Thymus (tissue), 11 donors: ENCODE data around the gene LHFPL6. TPM values are rescaled to one million over a fixed set of nuclear protein-coding genes. Genes with fewer than 3 reads are reported as not detected.

ENCODE experiments used
- DNase-seq, 9 donors: peaks; one replicate each; pipeline ENCODE4 v3.0.0-alpha.2; 2013; ENCODE audit warnings: low spot score in 9 of 9, low read depth in 6 of 9, missing footprints in 1 of 9
- H3K27ac ChIP-seq, 2 donors: one replicate each; pipeline ENCODE4 v1.5.1; 2013; ENCODE audit warnings: control low read depth in 1 of 2, low read depth in 1 of 2, low read length in 1 of 2, mild to moderate bottlenecking in 1 of 2, moderate library complexity in 1 of 2
- H3K27me3 ChIP-seq, 2 donors: one replicate each; pipeline ENCODE4 v1.5.1; 2013; ENCODE audit warnings: low read length in 1 of 2; ENCODE audit not compliant: control insufficient read depth in 2 of 2, insufficient read depth in 1 of 2
- H3K36me3 ChIP-seq, 2 donors: one replicate each; pipeline ENCODE4 v1.5.1; 2013; ENCODE audit warnings: low read length in 1 of 2, mild to moderate bottlenecking in 1 of 2, moderate library complexity in 1 of 2; ENCODE audit not compliant: control insufficient read depth in 2 of 2, insufficient read depth in 2 of 2
- H3K4me1 ChIP-seq, 2 donors: one replicate each; pipeline ENCODE4 v1.5.1; 2013; ENCODE audit warnings: low read length in 2 of 2; ENCODE audit not compliant: control insufficient read depth in 2 of 2, insufficient read depth in 2 of 2
- H3K4me3 ChIP-seq, 2 donors: one replicate each; pipeline ENCODE4 v1.5.1; 2013; ENCODE audit warnings: low read length in 2 of 2, control low read depth in 1 of 2, mild to moderate bottlenecking in 1 of 2
- H3K9me3 ChIP-seq, 2 donors: one replicate each; pipeline ENCODE4 v1.5.1; 2013; ENCODE audit warnings: low read length in 1 of 2, mild to moderate bottlenecking in 1 of 2; ENCODE audit not compliant: control insufficient read depth in 2 of 2, insufficient read depth in 1 of 2
- WGBS: extraction: QIAGEN DNeasy Blood & Tissue Kit; methylation state at CpG from one replicate; pipeline ENCODE4 v1.1.7; 2013; 5-methylcytosine and 5-hydroxymethylcytosine counted together
- polyA plus RNA-seq: library from polyadenylated mRNA; stranded (reverse); fragments of 200-250 nt; gene quantifications from one replicate; pipeline ENCODE4 v1.2.3, GENCODE V29; 2013
- total RNA-seq: library from RNA; stranded (reverse); fragments of 120-200 nt; gene quantifications from one replicate; pipeline ENCODE4 v1.2.4, GENCODE V29; 2013
- donor health status: healthy.

The LHFPL6 gene
- total and polyA plus RNA-seq, 2 donors: 9.1 to 14.9 TPM

DNA sequence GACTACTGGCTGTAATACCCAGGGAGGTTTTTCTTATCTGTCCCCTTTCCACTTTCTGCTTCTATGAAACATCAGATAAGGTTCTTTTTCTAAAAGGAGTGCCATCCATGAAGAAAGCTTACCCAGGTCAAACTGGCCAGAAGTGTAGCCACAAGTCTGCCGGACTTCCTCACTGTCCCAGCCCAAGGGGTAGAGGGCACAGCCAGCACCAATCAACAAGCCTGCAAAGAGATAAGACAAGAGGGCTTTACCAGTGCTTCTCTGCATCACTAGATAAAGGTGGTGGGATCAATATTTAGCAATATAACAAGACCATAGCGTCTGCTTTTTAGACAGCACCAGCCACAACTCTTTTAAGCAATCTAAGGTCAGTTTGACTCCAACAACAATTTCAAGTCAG is 224.7 kb downstream of the LHFPL6 start:
- Histone ChIP-seq H3K4me1 (no peaks in the 10 kb centered on the region), H3K36me3 (no peaks in the 10 kb centered on the region), H3K27me3 (no peaks in the 10 kb centered on the region), H3K27ac (no peak overlapping the region), H3K4me3 (no peak overlapping the region), H3K9me3 (no peaks in the 10 kb centered on the region)
- 88% methylated on average over 2 of the region's 2 CpGs for WGBS
- DNase-seq: no peak

GRCh38 chr13:39377699-39378098 is 225.3 kb downstream of the LHFPL6 start:
- H3K4me1 ChIP-seq: no peaks in the 10 kb centered on the region
- no peak for DNase-seq
- H3K36me3 ChIP-seq: no peaks in the 10 kb centered on the region
- H3K27ac ChIP-seq: no peak overlapping the region
- no peaks in the 10 kb centered on the region for H3K27me3 ChIP-seq
- no peaks in the 10 kb centered on the region for H3K9me3 ChIP-seq
- no peak overlapping the region for H3K4me3 ChIP-seq
- WGBS: 92% methylated on average over 1 of the region's 1 CpG

DNA sequence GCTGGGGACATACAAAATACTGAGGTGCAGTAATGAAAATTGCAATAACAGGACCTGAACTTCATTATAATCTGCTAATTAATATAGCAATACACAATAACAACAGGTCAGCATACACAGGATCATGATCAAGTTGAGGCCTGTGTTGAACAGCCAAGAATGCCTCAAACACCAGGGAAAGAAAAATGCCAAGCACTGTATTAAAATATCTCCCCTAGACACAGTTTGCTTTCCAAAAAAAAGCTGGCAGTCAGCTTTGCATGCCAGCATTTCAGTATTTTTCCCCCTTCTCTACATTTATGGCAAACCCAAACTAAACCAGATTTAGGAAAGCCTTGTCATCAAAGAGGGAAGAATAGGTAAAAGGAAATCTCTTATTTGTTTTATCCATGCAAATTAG is 226.9 kb downstream of the LHFPL6 start:
- Histone ChIP-seq H3K4me3 (no peak overlapping the region), H3K27me3 (no peaks in the 10 kb centered on the region), H3K9me3 (no peaks in the 10 kb centered on the region), H3K27ac (no peak overlapping the region), H3K36me3 (no peaks in the 10 kb centered on the region), H3K4me1 (no peaks in the 10 kb centered on the region)
- DNase-seq: no peak

GRCh38 chr13:39375601-39376000 is 227.4 kb downstream of the LHFPL6 start:
- Histone ChIP-seq H3K36me3 (no peaks in the 10 kb centered on the region), H3K27ac (no peak overlapping the region), H3K9me3 (no peaks in the 10 kb centered on the region), H3K27me3 (no peaks in the 10 kb centered on the region), H3K4me3 (no peak overlapping the region), H3K4me1 (no peaks in the 10 kb centered on the region)
- WGBS: 98% methylated on average over 3 of the region's 3 CpGs
- DNase-seq: no peak

GRCh38 chr13:39374741-39375189 is 228.2 kb downstream of the LHFPL6 start:
- Histone ChIP-seq H3K9me3 (no peaks in the 10 kb centered on the region), H3K27ac (no peak overlapping the region), H3K4me1 (no peaks in the 10 kb centered on the region), H3K36me3 (no peaks in the 10 kb centered on the region), H3K4me3 (no peak overlapping the region), H3K27me3 (no peaks in the 10 kb centered on the region)
- DNase-seq: no peak
- 96% methylated on average over 3 of the region's 3 CpGs for WGBS

DNA sequence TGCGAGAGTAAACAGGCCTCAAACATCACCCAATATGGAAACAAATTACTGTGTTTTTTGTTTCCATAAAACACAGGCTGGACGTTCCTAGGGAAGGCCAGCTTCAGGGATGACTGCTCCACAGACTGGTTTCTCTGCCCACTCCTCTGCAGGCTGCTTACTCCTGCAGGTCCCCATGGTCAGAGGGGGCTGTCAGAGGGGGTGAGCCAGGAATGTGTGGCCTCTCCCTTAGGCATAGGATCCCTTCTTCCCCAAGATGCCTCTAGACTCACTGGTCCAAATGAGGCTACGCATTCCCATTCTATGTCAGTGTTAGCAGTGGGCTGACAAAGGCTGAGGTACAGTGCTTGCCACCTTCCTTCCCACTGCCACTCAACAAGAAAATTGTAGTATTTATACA is 229.8 kb downstream of the LHFPL6 start:
- H3K36me3 ChIP-seq: no peaks in the 10 kb centered on the region
- H3K27me3 ChIP-seq: no peaks in the 10 kb centered on the region
- no peaks in the 10 kb centered on the region for H3K4me1 ChIP-seq
- no peaks in the 10 kb centered on the region for H3K9me3 ChIP-seq
- WGBS: 94% methylated on average over 3 of the region's 3 CpGs
- no peak overlapping the region for H3K27ac ChIP-seq
- no peak for DNase-seq
- no peak overlapping the region for H3K4me3 ChIP-seq

GRCh38 chr13:39371706-39372105 is 231.3 kb downstream of the LHFPL6 start:
- H3K27ac ChIP-seq: no peak overlapping the region
- DNase-seq: no peak
- 97% methylated on average over 5 of the region's 5 CpGs for WGBS
- no peaks in the 10 kb centered on the region for H3K27me3 ChIP-seq
- no peak overlapping the region for H3K4me3 ChIP-seq
- no peaks in the 10 kb centered on the region for H3K36me3 ChIP-seq
- no peaks in the 10 kb centered on the region for H3K9me3 ChIP-seq
- no peaks in the 10 kb centered on the region for H3K4me1 ChIP-seq

DNA sequence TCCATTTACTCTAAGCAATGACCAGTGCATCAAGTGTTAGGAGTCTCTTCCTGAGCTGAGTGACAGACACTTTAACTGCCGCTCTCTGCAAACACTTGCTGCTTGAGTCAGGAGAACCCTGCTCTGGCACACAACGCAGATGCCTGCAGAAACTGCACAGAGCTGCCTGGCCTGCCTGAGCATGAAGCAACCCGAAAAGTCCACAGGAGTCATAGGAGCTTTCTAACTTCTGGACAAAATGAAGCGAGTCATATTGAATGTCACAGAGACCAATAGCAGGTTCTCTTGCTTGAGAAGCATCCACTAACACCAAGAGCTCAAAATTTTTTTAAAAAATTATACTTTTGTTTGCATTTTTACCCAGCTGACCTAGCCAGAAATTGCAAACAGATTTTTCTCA is 232.4 kb downstream of the LHFPL6 start:
- Histone ChIP-seq H3K4me3 (no peak overlapping the region), H3K4me1 (no peaks in the 10 kb centered on the region)

DNA sequence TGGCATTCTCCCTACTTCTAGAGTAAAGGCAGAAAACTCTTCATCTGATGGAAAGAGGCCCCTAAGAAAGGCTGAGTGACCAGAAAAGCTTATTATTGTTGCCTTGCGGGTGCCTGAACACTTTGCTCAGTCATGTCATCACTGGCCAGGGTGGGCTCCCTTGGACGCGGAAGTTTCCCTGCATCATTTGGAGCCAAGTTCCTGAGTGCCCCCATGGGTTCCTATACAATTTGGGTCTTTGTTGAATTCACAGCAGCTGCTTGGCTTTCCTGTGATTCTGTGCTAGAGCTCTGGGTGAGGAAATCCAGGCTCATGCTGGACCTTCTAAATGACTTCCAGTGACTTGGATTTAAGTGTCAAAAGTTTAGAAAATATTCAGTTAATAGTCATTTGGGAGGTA is 232.9 kb downstream of the LHFPL6 start:
- H3K4me1 ChIP-seq: no peaks in the 10 kb centered on the region
- no peak for DNase-seq

More for the DNA sequence above, 232.4 kb downstream of the LHFPL6 start:
- DNase-seq: no peak
- WGBS: 91% methylated on average over 4 of the region's 4 CpGs
- H3K27ac ChIP-seq: no peak overlapping the region
- no peaks in the 10 kb centered on the region for H3K36me3 ChIP-seq
- no peaks in the 10 kb centered on the region for H3K27me3 ChIP-seq
- H3K9me3 ChIP-seq: no peaks in the 10 kb centered on the region

More for the DNA sequence above, 232.9 kb downstream of the LHFPL6 start:
- Histone ChIP-seq H3K36me3 (no peaks in the 10 kb centered on the region), H3K9me3 (no peaks in the 10 kb centered on the region), H3K4me3 (no peak overlapping the region), H3K27me3 (no peaks in the 10 kb centered on the region), H3K27ac (no peak overlapping the region)
- WGBS: 97% methylated on average over 3 of the region's 3 CpGs
